Neural progenitor cell (in vitro differentiated cells): Measurements from ENCODE around the gene CELSR2. TPM values are rescaled to one million over a fixed set of nuclear protein-coding genes. Genes with fewer than 3 reads are reported as not detected.

ENCODE experiments used
- DNase-seq: peaks from one replicate; pipeline ENCODE4 v3.0.0-alpha.2; 2016; ENCODE audit warnings: low spot score
- H2AFZ ChIP-seq: fragments of 200-600 bp; sonication (generic); replicated peaks from 2 replicates; pipeline ENCODE4 v1.6.1; 2016; ENCODE audit warnings: antibody characterized with exemption
- H3F3A ChIP-seq: fragments of 200-600 bp; sonication (generic); 2 replicates; pipeline ENCODE4 v1.6.1; 2016; ENCODE audit warnings: antibody characterized with exemption, low read depth
- H3K27ac ChIP-seq: fragments of 200-600 bp; sonication (generic); 2 replicates; pipeline ENCODE4 v1.5.1; 2016; ENCODE audit warnings: mild to moderate bottlenecking
- H3K27me3 ChIP-seq: fragments of 200-600 bp; sonication (generic); 2 replicates; pipeline ENCODE4 v1.6.1; 2016; ENCODE audit warnings: mild to moderate bottlenecking, moderate library complexity
- H3K36me3 ChIP-seq: fragments of 200-600 bp; sonication (generic); 2 replicates; pipeline ENCODE4 v1.5.1; 2016
- H3K4me1 ChIP-seq: fragments of 200-600 bp; sonication (generic); 2 replicates; pipeline ENCODE4 v1.6.1; 2016; ENCODE audit warnings: mixed run types
- H3K4me2 ChIP-seq: fragments of 200-600 bp; sonication (generic); 2 replicates; pipeline ENCODE4 v1.6.1; 2016
- H3K4me3 ChIP-seq: fragments of 200-600 bp; sonication (generic); 2 replicates; pipeline ENCODE4 v1.5.1; 2016
- H3K79me2 ChIP-seq: fragments of 200-600 bp; sonication (generic); 2 replicates; pipeline ENCODE4 v1.6.1; 2016; ENCODE audit warnings: low read depth
- H3K9ac ChIP-seq: fragments of 200-600 bp; sonication (generic); 2 replicates; pipeline ENCODE4 v1.6.1; 2016
- H3K9me3 ChIP-seq: fragments of 200-600 bp; sonication (generic); 2 replicates; pipeline ENCODE4 v1.5.1; 2016; ENCODE audit warnings: low read depth
- H4K20me1 ChIP-seq: fragments of 200-600 bp; sonication (generic); 2 replicates; pipeline ENCODE4 v1.6.1; 2016; ENCODE audit warnings: low read depth
- H3K27ac Mint-ChIP-seq: 3 replicates; pipeline ENCODE4 v1.8.0; 2021; ENCODE audit warnings: mixed read lengths
- H3K27me3 Mint-ChIP-seq: 2 replicates; pipeline ENCODE4 v1.8.0; 2022; ENCODE audit warnings: low read depth, mild to moderate bottlenecking, inconsistent platforms, moderate library complexity, mixed read lengths; ENCODE audit not compliant: insufficient read depth
- H3K36me3 Mint-ChIP-seq: 3 replicates; pipeline ENCODE4 v1.8.0; 2021; ENCODE audit warnings: mixed read lengths
- H3K4me1 Mint-ChIP-seq: 3 replicates; pipeline ENCODE4 v1.8.0; 2021; ENCODE audit warnings: mixed read lengths
- H3K4me3 Mint-ChIP-seq: 3 replicates; pipeline ENCODE4 v1.8.0; 2021; ENCODE audit warnings: mild to moderate bottlenecking, moderate library complexity, mixed read lengths
- H3K9me3 Mint-ChIP-seq: 3 replicates; pipeline ENCODE4 v1.8.0; 2020; ENCODE audit warnings: mixed read lengths
- EZH2 ChIP-seq: fragments of 200-600 bp; sonication (generic); IDR thresholded peaks from 2 replicates; pipeline ENCODE4 v1.6.1; 2017; ENCODE audit warnings: antibody characterized with exemption, mild to moderate bottlenecking, moderate library complexity
- EZH2phosphoT487 ChIP-seq: fragments of 200-600 bp; sonication (generic); IDR thresholded peaks from 2 replicates; pipeline ENCODE4 v1.6.1; 2017; ENCODE audit warnings: antibody characterized with exemption
- total RNA-seq: library from RNA; depleted of rRNA; stranded (reverse); fragments of >200 nt; gene quantifications from 2 replicates; pipeline ENCODE4 v1.2.3, GENCODE V29; 2015; ENCODE audit warnings: low replicate concordance
- TF ChIP-seq, protein P1 (sequence below): fragments of 200-600 bp; sonication (generic); IDR thresholded peaks from 2 replicates; pipeline ENCODE4 v1.5.1; 2017; ENCODE audit warnings: antibody characterized with exemption, mild to moderate bottlenecking

CELSR2 gene
- total RNA-seq, 1 donor from 2014 or later: 11.1 TPM

DNA sequence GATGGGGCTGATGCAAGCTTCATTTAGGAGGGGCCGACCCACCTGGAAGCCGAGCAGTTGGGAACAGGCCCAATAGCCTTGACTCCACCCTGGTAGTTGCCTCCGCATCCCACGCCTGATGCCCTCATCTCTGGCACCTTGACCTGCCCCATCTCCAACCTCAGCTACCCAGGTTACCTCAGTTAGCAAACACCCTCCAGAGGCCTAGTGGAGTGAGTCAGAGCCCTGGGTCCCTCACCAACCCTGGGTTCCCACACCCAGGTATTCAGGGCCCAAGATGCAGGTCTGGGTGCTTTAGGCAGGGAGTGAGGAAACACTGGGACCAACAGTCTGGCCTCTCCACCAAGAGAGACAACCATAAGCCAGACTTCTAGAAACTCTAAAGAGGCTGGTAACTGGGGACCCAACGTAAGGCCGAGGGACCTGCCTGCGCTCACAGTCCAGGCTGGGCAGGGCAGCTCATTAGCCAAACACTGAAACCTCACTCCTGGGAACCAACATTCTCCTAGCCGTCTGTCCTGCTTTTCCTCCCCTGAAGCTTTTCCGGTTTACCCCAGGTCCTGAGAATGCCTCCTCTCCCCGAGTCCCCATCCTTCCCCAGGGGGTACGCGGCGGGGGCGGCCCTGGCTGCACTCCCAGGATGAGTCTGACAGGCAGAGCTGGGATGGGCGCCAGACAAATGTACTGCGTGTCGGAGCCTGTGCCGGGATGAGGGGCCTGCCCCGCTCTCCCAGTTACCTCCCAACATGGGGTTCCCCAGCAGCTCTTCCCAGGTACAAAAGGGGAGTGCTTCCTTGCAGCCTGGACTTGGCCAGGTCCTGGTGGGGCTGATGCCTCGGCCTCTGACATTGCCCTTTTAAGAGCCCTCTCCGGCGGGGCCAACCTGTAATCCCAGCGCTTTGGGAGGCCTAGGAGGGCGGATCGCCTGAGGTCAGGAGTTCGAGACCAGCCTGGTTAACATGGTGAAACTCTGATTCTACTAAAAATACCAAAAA is 8.9 kb upstream of the CELSR2 start:
- peak overlapping the region; percentile 38 for H3K4me2 ChIP-seq
- peaks cover 63% of the 10 kb centered on the region for H3F3A ChIP-seq
- Mint-ChIP-seq H3K4me1 (peaks cover 31% of the 10 kb centered on the region), H3K36me3 (peaks cover 27% of the 10 kb centered on the region), H3K4me3 (no peak overlapping the region), H3K27me3 (peaks cover 13% of the 10 kb centered on the region), H3K9me3 (no peaks in the 10 kb centered on the region), H3K27ac (no peak overlapping the region)
- TF ChIP-seq, protein P1, sequence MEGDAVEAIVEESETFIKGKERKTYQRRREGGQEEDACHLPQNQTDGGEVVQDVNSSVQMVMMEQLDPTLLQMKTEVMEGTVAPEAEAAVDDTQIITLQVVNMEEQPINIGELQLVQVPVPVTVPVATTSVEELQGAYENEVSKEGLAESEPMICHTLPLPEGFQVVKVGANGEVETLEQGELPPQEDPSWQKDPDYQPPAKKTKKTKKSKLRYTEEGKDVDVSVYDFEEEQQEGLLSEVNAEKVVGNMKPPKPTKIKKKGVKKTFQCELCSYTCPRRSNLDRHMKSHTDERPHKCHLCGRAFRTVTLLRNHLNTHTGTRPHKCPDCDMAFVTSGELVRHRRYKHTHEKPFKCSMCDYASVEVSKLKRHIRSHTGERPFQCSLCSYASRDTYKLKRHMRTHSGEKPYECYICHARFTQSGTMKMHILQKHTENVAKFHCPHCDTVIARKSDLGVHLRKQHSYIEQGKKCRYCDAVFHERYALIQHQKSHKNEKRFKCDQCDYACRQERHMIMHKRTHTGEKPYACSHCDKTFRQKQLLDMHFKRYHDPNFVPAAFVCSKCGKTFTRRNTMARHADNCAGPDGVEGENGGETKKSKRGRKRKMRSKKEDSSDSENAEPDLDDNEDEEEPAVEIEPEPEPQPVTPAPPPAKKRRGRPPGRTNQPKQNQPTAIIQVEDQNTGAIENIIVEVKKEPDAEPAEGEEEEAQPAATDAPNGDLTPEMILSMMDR: no peak
- TF ChIP-seq EZH2 (no peak), EZH2phosphoT487 (no peak)
- peaks cover 3% of the 10 kb centered on the region for H3K36me3 ChIP-seq
- no peak overlapping the region for H3K4me3 ChIP-seq
- no peaks in the 10 kb centered on the region for H3K9me3 ChIP-seq
- peaks cover 53% of the 10 kb centered on the region for H3K4me1 ChIP-seq
- no peak overlapping the region for H3K9ac ChIP-seq
- no peaks in the 10 kb centered on the region for H3K79me2 ChIP-seq
- peak; percentile 45 for DNase-seq
- H2AFZ ChIP-seq: no peak overlapping the region
- H3K27ac ChIP-seq: no peak overlapping the region
- no peaks in the 10 kb centered on the region for H4K20me1 ChIP-seq
- no peaks in the 10 kb centered on the region for H3K27me3 ChIP-seq

DNA sequence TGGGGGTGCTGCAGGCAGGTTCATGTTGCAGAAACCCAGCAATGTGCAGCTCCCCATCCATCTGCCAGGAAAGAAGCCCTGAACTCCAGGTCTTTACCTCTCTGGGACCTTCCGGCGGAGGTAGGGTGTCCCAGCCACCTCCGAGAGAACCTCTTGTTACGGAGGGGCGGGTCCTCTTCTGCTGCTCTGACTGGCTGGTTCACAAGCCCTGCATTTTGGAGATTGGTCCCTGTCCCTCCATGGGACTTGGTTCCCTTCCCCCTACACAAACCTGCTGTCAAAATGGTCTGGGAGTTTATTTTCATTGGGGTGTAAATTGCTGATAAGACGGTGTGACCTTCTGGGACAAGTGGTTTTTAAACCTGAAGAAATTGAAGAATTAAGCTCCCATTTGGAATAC is 8.0 kb upstream of the CELSR2 start:
- H3F3A ChIP-seq: peaks cover 57% of the 10 kb centered on the region
- H3K79me2 ChIP-seq: no peaks in the 10 kb centered on the region
- peaks cover 18% of the 10 kb centered on the region for H3K36me3 Mint-ChIP-seq
- H3K36me3 ChIP-seq: peaks cover 3% of the 10 kb centered on the region
- no peak for DNase-seq
- peak overlapping the region; percentile 52 for H3K4me2 ChIP-seq
- no peaks in the 10 kb centered on the region for H4K20me1 ChIP-seq
- H3K27ac Mint-ChIP-seq: no peak overlapping the region
- no peak overlapping the region for H3K4me3 Mint-ChIP-seq
- peaks cover 32% of the 10 kb centered on the region for H3K4me1 Mint-ChIP-seq
- H3K4me1 ChIP-seq: peaks cover 53% of the 10 kb centered on the region
- no peaks in the 10 kb centered on the region for H3K27me3 ChIP-seq
- H3K27ac ChIP-seq: no peak overlapping the region
- peaks cover 11% of the 10 kb centered on the region for H3K27me3 Mint-ChIP-seq
- H3K9me3 ChIP-seq: no peaks in the 10 kb centered on the region
- no peak for TF ChIP-seq EZH2phosphoT487
- TF ChIP-seq, protein P1: no peak
- TF ChIP-seq EZH2: no peak
- H2AFZ ChIP-seq: no peak overlapping the region
- H3K4me3 ChIP-seq: no peak overlapping the region
- H3K9me3 Mint-ChIP-seq: no peaks in the 10 kb centered on the region
- H3K9ac ChIP-seq: no peak overlapping the region

DNA sequence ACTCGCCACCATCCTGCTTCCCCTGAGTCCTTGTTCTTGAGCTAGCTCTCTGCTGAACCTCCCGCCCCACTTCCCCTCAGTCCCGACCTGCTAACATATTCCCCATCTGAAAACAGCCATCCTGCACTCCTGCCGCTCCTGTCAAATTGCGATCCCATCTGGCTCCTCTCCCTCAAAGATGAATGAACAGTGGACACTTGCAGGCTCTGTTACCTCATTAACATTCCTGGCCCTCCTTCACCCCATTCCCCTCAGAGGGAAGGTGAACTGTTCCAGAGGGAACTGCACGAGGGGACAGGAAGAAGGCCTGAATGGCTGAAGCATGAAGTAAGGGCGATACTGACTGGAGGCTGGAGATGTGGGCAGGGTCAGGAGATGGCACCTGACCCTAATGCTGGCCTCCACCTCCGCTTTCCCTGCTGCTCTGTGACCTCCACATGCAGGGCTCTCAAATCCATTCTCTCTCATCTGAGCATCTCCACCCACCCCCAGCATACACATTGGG is 7.4 kb upstream of the CELSR2 start:
- H4K20me1 ChIP-seq: no peaks in the 10 kb centered on the region
- peaks cover under 1% of the 10 kb centered on the region for H3K36me3 ChIP-seq
- H3K27ac ChIP-seq: no peak overlapping the region
- H3K9me3 ChIP-seq: no peaks in the 10 kb centered on the region
- no peaks in the 10 kb centered on the region for H3K27me3 ChIP-seq
- peaks cover 14% of the 10 kb centered on the region for H3K36me3 Mint-ChIP-seq
- H3K4me1 Mint-ChIP-seq: peaks cover 36% of the 10 kb centered on the region
- H2AFZ ChIP-seq: no peak overlapping the region
- DNase-seq: no peak
- peaks cover 51% of the 10 kb centered on the region for H3K4me1 ChIP-seq
- H3K4me3 ChIP-seq: no peak overlapping the region
- H3K9me3 Mint-ChIP-seq: no peaks in the 10 kb centered on the region
- H3K9ac ChIP-seq: no peak overlapping the region
- no peak for TF ChIP-seq EZH2phosphoT487
- TF ChIP-seq, protein P1: no peak
- no peak for TF ChIP-seq EZH2
- peaks cover 15% of the 10 kb centered on the region for H3K27me3 Mint-ChIP-seq
- H3K4me3 Mint-ChIP-seq: peak overlapping the region; percentile 51
- peak overlapping the region; percentile 52 for H3K4me2 ChIP-seq
- H3K27ac Mint-ChIP-seq: peak overlapping the region; percentile 18
- H3K79me2 ChIP-seq: no peaks in the 10 kb centered on the region
- H3F3A ChIP-seq: peaks cover 52% of the 10 kb centered on the region
